Stimulated activated CD4-positive, alpha-beta T cell treated with anti-CD3 and anti-CD28 coated beads, Interleukin-2, amount 100 ng/mL, for 24 hours (primary cell): ENCODE measurements around the gene LAMA1.
"Not testable (repeated sequence)": the region's sequence is repeated elsewhere in the genome, so short reads cannot be mapped to it uniquely, and the experiment has no call there.

Source experiments
- DNase-seq, 2 donors: peaks; one replicate each; pipeline ENCODE4 v3.0.0-alpha.2; 2020

Gene LAMA1

GRCh38 chr18:7117390-7118355, at the start of gene LAMA1:
Gene LAMA1, minus strand, starts transcription at chr18:7117797. Its CDS starts 77 bp downstream, at chr18:7117720.
- DNase-seq: peak in 1 of 2 donors; percentile 2

- no peak for DNase-seq
Observed at GRCh38 chr18:7165846-7166393, 48.3 kb upstream of the LAMA1 start.

GRCh38 chr18:7164323-7165004, 46.9 kb upstream of the LAMA1 start:
- no peak for DNase-seq

- DNase-seq: no peak
Observed at GRCh38 chr18:7158216-7158615, 40.6 kb upstream of the LAMA1 start.

GRCh38 chr18:7157760-7158159, 40.2 kb upstream of the LAMA1 start:
- DNase-seq: no peak

- no peak for DNase-seq
Observed at GRCh38 chr18:7155887-7156286, 38.3 kb upstream of the LAMA1 start.

GRCh38 chr18:7155092-7155491, 37.5 kb upstream of the LAMA1 start:
- DNase-seq: no peak

GRCh38 chr18:7152440-7152839, 34.8 kb upstream of the LAMA1 start:
- DNase-seq: no peak

- DNase-seq: no peak
Observed at GRCh38 chr18:7147399-7147798, 29.8 kb upstream of the LAMA1 start.

- DNase-seq: no peak
Observed at GRCh38 chr18:7146067-7146466, 28.5 kb upstream of the LAMA1 start.

GRCh38 chr18:7144921-7145320, 27.3 kb upstream of the LAMA1 start:
- not testable (repeated sequence) for DNase-seq

- no peak for DNase-seq
Observed at GRCh38 chr18:7141287-7141686, 23.7 kb upstream of the LAMA1 start.

- no peak for DNase-seq
Observed at GRCh38 chr18:7139409-7139808, 21.8 kb upstream of the LAMA1 start.

GRCh38 chr18:7133181-7133580, 15.6 kb upstream of the LAMA1 start:
- DNase-seq: no peak

GRCh38 chr18:7132356-7133150, 15.0 kb upstream of the LAMA1 start:
- DNase-seq: no peak

- DNase-seq: no peak
Observed at GRCh38 chr18:7122376-7122775, 4.8 kb upstream of the LAMA1 start.

- no peak for DNase-seq
Observed at GRCh38 chr18:7116792-7117389, 706 bp downstream of the LAMA1 start.

- no peak for DNase-seq
Observed at GRCh38 chr18:7116001-7116730, 1.4 kb downstream of the LAMA1 start.

GRCh38 chr18:7112936-7113335, 4.7 kb downstream of the LAMA1 start:
- no peak for DNase-seq

- no peak for DNase-seq
Observed at GRCh38 chr18:7111134-7111533, 6.5 kb downstream of the LAMA1 start.

- DNase-seq: no peak
Observed at GRCh38 chr18:7105943-7106342, 11.7 kb downstream of the LAMA1 start.

- no peak for DNase-seq
Observed at GRCh38 chr18:7105268-7105667, 12.3 kb downstream of the LAMA1 start.
